Cardiac muscle cell (in vitro differentiated cells and primary cell): ENCODE results near the gene FARP2. TPM values are rescaled to one million over a fixed set of nuclear protein-coding genes. Genes with fewer than 3 reads are reported as not detected.

Experiments used
- DNase-seq, 2 donors: peaks; one replicate each; pipeline versions ENCODE4 v3.0.0 to v3.0.0-alpha.2; 2010 to 2017; ENCODE audit warnings: low read depth in 1 of 2, low spot score in 1 of 2
- H3K27ac ChIP-seq: fragments of 200-600 bp; sonication (generic); 2 replicates; pipeline ENCODE4 v1.5.1; 2016
- H3K27me3 ChIP-seq: fragments of 200-600 bp; sonication (generic); 2 replicates; pipeline ENCODE4 v1.6.0; 2016; ENCODE audit warnings: control low read depth
- H3K36me3 ChIP-seq: fragments of 200-600 bp; sonication (generic); 2 replicates; pipeline ENCODE4 v1.5.1; 2016; ENCODE audit warnings: control low read depth
- H3K4me1 ChIP-seq: fragments of 200-600 bp; sonication (generic); 2 replicates; pipeline ENCODE4 v1.8.1; 2017; ENCODE audit warnings: low read depth, mild to moderate bottlenecking, mixed run types
- H3K4me3 ChIP-seq: fragments of 200-600 bp; sonication (generic); 2 replicates; pipeline ENCODE4 v1.5.1; 2016; ENCODE audit warnings: mild to moderate bottlenecking
- H3K9me3 ChIP-seq: fragments of 200-600 bp; sonication (generic); 2 replicates; pipeline ENCODE4 v1.5.1; 2017; ENCODE audit warnings: low read depth, mild to moderate bottlenecking, control low read depth
- CTCF ChIP-seq: IDR thresholded peaks from 2 replicates; pipeline ENCODE4 v1.5.1; 2012; ENCODE audit warnings: low read depth, mild to moderate bottlenecking, low read length
- polyA plus RNA-seq: library from polyadenylated mRNA; unstranded; fragments of >200 nt; fragmentation: Nextera tagmentation; extraction: Ambion mirVana; gene quantifications from 2 replicates; pipeline ENCODE4 v1.2.1, GENCODE V29; 2016
- total RNA-seq: library from RNA; depleted of rRNA; stranded (reverse); fragments of >200 nt; gene quantifications from 2 replicates; pipeline ENCODE4 v1.2.3, GENCODE V29; 2016

FARP2 gene
- total and polyA plus RNA-seq, 2 experiments from 2014 or later, result 24.4 to 26.5 TPM

GRCh38 chr2:241321033-241321432 is 35.1 kb upstream of the FARP2 start:
- H3K36me3 ChIP-seq, result peaks cover 17% of the 10 kb centered on the region
- DNase-seq, result no peak
- H3K4me3 ChIP-seq, result no peak overlapping the region
- no peaks in the 10 kb centered on the region for H3K9me3 ChIP-seq
- no peak for TF ChIP-seq CTCF
- no peaks in the 10 kb centered on the region for H3K27me3 ChIP-seq
- H3K4me1 ChIP-seq, result peaks cover 47% of the 10 kb centered on the region
- H3K27ac ChIP-seq, result peak overlapping the region; percentile 16

GRCh38 chr2:241321886-241322285 is 34.2 kb upstream of the FARP2 start:
- no peak overlapping the region for H3K4me3 ChIP-seq
- no peak for TF ChIP-seq CTCF
- H3K27ac ChIP-seq, result no peak overlapping the region
- no peak for DNase-seq
- H3K9me3 ChIP-seq, result no peaks in the 10 kb centered on the region
- no peaks in the 10 kb centered on the region for H3K27me3 ChIP-seq
- peaks cover 21% of the 10 kb centered on the region for H3K36me3 ChIP-seq
- H3K4me1 ChIP-seq, result peaks cover 47% of the 10 kb centered on the region

- H3K4me3 ChIP-seq, result no peak overlapping the region
- DNase-seq, result no peak
- H3K4me1 ChIP-seq, result peaks cover 29% of the 10 kb centered on the region
- TF ChIP-seq CTCF, result no peak
- H3K9me3 ChIP-seq, result no peaks in the 10 kb centered on the region
- peaks cover 24% of the 10 kb centered on the region for H3K36me3 ChIP-seq
- H3K27me3 ChIP-seq, result no peaks in the 10 kb centered on the region
- H3K27ac ChIP-seq, result peak overlapping the region; percentile 16
These were observed 32.3 kb upstream of the FARP2 start for GRCh38 chr2:241323778-241324177.

- no peak overlapping the region for H3K27ac ChIP-seq
- no peak for DNase-seq
- no peak for TF ChIP-seq CTCF
- H3K27me3 ChIP-seq, result no peaks in the 10 kb centered on the region
- H3K4me1 ChIP-seq, result peaks cover 19% of the 10 kb centered on the region
- H3K9me3 ChIP-seq, result no peaks in the 10 kb centered on the region
- peaks cover 34% of the 10 kb centered on the region for H3K36me3 ChIP-seq
- H3K4me3 ChIP-seq, result no peak overlapping the region
These were observed 31.3 kb upstream of the FARP2 start for GRCh38 chr2:241324775-241325174.

GRCh38 chr2:241325257-241325656 is 30.8 kb upstream of the FARP2 start:
- H3K4me1 ChIP-seq, result peaks cover 14% of the 10 kb centered on the region
- no peak for TF ChIP-seq CTCF
- H3K27ac ChIP-seq, result no peak overlapping the region
- H3K36me3 ChIP-seq, result peaks cover 35% of the 10 kb centered on the region
- no peaks in the 10 kb centered on the region for H3K9me3 ChIP-seq
- H3K4me3 ChIP-seq, result no peak overlapping the region
- DNase-seq, result no peak
- no peaks in the 10 kb centered on the region for H3K27me3 ChIP-seq
